ENCODE results near the gene APOBEC2.

Gene APOBEC2

DNA sequence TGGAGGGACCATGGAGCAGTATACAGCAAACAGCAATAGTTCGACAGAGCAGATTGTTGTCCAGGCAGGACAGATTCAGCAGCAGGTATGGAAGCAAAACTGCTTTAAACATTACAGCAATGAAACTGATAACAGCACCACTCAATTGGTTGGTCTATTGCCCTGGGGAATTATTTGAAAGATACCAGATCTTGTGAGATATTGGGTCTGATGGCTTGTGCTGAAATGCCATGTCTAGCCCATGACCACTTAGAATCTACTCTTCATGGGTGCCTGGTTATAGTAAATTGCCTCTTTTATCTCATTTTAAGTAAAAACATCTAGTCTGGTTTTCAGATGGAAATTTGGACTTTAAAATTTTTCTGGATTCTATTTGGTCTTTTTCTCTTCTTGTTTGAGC lies 26.1 kb downstream of the APOBEC2 start:
- FAIRE-seq, result no peak
- DNase-seq (ENCODE audit: insufficient read length, low spot score), result no peak

DNA sequence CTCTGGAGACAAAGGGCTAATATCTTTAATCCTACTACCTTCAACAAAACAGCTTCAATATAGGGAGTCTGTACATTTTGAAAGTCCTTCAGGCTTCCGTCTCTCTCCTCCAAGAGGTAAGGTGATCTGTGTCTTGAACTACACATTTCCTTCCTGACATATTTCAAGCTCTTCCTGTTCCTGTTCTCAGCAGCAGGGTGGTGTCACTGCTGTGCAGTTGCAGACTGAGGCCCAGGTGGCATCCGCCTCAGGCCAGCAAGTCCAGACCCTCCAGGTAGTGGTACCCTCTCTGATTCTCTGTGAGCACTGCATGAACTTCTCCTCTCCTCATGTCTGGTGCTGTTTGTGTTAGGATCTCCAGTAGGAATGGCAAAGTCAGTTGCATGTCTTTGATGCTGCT lies 27.6 kb downstream of the APOBEC2 start:
- no peak for DNase-seq (ENCODE audit: insufficient read length, low spot score)
- FAIRE-seq, result no peak

DNA sequence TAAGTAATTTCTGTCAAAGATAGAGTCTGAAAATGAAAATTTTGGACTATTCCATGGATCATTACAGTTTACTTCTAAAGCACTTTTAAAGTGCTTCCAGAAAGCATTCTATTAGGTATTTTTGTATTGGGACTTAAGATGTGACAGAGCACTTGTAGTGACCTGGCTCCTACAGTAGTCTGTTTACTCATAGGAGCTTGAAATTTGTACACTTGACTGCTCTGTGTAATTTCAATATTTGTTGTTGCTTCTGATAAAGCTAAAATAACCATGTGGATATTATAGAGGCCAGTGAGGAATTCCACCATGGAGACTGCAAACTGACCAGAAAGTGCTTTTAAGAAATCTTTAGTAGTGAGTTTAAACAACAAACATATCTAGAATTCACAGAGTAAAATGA lies 30.1 kb downstream of the APOBEC2 start:
- FAIRE-seq, result no peak

DNA sequence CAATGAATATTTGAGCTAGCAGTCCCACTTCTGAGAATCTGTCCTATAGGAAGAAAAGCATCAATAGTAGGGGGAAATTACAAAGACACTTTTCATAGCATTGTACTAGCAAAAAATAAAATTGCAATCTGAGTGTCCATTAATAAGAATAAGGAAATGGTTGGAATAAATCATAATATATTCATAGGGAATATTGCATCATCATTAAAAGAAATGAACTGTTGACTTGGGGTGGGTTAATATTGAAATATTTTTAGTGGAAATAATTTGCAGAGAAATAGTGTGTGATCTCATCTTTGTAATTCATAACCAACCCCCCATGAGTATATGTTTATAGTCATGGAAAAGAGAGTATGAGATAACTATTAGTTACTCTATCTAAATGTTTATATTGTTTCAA lies 32.2 kb downstream of the APOBEC2 start:
- DNase-seq (ENCODE audit: insufficient read length, low spot score), result no peak
- no peak for FAIRE-seq

More for the DNA sequence above, 30.1 kb downstream of the APOBEC2 start:
- DNase-seq (ENCODE audit: insufficient read length, low spot score), result no peak

DNA sequence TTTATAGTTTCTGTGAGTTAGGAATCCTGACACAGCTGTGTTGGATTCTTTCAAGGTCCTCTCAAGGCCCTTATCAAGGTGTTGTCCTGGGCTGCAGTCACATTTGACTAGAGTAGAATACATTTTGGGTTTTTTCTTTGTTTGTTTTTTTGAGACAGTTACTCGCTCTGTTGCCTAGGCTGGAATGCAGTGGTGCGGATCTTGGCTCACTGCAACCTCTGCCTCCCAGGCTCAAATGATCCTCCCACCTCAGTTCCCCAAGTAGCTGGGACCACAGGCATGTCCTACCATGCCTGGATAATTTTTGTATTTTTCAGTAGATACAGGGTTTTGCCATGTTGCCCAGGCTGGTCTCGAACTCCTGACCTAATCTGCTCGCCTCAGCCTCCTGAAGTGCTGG lies 35.4 kb downstream of the APOBEC2 start:
- FAIRE-seq (no peak), DNase-seq (ENCODE audit: insufficient read length, low spot score) (no peak)

DNA sequence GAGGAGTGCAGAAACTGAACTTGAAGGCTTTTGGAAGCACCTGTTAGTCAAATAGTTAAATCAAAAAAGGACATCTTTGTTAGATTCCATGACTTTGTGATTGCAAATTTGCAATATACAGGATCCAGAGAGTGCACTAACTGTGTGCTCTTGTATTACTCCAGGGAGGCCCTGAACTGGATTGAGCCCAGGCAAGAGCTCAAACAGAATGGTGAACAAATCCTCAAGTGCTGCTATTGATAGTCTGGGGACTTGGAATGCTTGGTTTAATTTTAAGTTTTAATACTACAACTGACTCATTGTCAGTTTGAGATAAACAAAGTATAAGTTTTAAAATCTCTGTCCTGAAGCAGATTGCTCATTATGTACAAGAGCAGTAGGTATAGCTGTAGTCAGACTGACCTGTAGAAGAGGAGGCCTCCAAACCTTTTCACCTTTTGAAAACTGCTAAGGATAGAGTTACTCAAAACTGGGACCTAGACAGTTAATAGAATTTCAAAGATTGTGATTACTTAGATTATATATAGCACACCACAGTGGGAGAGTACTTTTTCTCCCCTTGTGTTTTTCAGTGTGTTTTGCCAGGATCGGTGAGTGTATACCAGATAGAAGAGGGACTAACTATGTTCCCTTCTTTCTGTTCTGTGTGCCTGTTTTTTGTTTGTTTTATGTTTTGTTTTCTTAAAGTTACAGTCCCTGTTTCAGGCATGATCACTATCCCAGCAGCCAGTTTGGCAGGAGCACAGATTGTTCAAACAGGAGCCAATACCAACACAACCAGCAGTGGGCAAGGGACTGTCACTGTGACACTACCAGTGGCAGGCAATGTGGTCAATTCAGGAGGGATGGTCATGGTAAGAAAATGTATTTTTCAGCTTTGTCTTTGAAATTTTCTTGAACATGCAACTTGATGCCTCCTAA lies 38.1 kb downstream of the APOBEC2 start:
- FAIRE-seq (no peak), DNase-seq (ENCODE audit: insufficient read length, low spot score) (no peak)

DNA sequence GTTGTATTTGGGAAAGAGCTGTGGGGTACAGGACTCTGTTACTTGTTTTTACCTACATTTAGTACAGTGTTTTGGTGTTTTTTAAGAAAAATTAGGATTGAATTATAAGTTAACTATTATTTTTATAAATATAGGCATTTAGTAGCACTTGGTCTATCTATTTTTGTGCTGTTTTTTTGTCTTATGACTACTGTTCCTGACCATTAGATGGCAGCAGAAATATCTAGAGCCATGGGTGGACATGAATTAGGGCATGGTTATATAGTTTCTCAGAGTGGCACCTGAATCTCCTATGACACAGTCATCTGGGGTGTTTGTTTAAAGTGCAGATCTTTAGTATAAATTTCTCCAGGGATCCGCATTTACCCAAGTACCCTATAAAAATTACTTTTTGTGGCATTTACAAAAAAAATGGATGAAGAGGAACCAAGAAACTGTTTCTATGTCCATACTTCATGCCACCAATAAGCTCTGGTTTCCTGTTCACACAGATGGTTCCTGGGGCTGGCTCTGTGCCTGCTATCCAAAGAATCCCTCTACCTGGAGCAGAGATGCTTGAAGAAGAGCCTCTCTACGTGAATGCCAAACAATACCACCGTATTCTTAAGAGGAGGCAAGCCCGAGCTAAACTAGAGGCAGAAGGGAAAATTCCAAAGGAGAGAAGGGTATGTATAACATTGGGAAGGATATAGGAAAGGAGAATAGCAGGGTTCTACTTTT lies 39.6 kb downstream of the APOBEC2 start:
- no peak for DNase-seq (ENCODE audit: insufficient read length, low spot score)

DNA sequence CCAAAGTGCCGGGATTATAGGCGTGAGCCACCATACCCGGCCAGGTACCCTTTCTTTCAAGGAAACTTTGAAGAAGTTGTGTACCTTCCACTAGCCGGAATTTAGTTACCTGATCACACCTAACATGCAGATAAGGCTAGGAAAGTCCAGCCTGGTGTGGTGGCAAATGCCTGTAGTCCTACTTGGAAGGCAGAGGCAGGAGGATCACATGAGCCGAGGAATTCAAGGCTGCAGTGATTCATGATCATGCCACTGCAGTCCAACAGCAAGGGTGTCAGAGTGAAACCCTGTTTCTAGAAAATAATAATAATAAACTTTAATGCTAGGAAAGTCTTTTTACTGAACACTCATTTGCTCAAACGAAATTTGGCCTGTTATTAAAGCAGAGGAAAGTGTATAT lies 40.7 kb downstream of the APOBEC2 start:
- FAIRE-seq (no peak), DNase-seq (ENCODE audit: insufficient read length, low spot score) (no peak)

More for the DNA sequence above, 39.6 kb downstream of the APOBEC2 start:
- no peak for FAIRE-seq

DNA sequence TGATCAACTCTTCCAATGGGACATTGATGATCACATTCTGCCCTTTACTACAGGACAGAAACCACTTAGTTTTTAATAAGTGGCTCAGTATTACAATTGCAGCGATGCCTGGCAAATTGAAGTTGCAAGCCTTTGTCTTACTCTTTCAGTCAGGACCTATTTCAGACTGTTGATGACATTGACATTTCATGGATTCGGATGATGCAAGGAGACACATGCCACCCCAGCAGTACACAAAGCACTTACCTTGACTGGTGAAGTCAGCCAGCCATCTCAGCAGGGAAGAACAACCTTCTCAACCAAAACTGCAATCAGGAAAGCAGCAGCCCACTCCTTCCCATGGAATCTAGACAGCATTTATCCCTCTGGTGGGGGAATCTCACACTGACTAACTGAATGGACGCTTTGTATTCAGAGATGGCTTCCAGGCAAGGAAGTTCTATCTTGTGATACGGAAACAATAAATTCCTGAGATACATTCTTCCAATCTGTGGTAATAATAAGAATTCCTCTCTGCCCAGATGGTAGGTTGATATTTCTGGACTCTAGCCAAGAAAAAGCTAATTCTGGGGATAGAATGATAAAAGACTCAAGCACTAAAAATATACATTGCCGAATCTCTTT lies 44.6 kb downstream of the APOBEC2 start:
- no peak for DNase-seq (ENCODE audit: insufficient read length, low spot score)
- FAIRE-seq, result no peak

DNA sequence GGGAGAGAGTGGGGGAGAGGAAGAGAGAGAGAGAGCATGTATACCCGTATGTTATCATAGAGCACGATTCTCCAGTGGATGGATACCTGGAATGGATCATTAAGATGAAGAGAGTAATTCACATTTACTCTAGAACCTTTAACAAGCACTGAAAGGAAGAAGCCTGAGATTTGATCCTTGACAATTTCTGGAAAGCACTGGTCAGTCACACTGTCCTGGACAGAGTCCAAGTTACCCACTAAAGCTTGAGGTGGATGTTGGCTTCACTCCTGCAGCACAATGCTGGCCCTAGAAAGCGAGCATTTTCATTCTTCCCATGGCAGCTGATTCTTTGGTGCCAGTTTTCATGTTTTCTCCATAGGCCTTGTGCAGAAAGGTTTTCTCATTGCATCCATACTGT lies 45.4 kb downstream of the APOBEC2 start:
- no peak for FAIRE-seq

DNA sequence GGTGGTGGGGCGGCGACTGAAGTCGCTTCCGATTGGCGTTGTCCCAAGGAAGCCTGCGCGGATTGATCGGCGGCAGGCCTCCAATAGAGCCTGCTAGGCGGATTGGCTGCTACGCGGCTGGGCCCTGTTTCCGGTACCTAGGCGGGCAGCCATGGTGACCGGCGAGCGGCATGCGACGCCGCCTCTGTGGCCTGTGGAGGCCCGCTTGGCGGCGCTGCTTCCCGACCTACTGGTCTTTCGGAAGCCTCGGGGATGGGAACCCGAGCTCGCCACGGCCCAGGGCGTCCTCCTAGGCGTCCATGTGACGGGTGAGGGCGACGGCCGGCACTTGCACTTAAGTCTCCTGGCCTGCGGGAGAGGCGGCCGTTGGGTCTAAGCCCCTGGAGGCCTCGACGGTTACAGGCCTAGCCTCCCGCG lies 47.9 kb downstream of the APOBEC2 start:
- FAIRE-seq, result no peak
- DNase-seq (ENCODE audit: insufficient read length, low spot score), result no peak

More for the DNA sequence above, 45.4 kb downstream of the APOBEC2 start:
- no peak for DNase-seq (ENCODE audit: insufficient read length, low spot score)

DNA sequence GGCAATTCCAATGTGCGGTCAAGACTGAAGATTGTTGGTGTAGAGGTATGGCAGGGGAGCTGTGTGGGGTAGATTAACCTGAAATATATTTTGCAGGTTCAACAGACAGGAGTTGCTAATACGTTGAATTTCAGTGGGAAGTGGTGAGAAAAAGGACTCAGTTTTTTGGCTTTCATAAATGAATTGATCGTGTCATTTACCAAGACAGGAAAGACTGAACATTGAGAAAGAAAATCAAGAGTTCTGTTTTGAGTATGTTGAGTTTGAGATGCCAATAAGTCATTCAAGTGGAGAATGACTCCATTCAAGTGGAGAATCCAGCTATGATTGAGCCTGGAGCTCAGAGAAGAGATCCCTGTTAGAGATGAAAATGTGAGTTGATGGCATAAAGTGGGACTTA lies 50.8 kb downstream of the APOBEC2 start:
- FAIRE-seq (no peak), DNase-seq (ENCODE audit: insufficient read length, low spot score) (no peak)

DNA sequence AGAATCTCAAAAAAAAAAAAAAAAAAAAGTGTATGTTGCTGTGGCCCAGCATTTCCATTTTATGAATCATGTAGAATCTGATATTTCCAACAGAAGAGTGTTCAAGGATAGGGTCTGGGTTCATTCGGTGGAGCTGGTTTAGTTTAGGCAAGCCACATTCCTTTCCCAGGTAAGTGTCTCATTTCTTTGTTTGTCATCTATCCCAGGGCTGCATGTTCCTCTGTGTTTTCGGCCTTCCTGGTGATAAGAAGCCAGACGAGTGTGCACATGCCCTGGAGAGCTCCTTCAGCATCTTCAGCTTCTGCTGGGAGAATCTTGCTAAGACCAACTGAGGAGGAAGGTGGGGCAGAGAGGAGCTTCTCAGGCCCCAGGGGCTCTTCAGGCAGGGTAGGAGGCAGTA lies 58.0 kb downstream of the APOBEC2 start:
- FAIRE-seq (no peak), DNase-seq (ENCODE audit: insufficient read length, low spot score) (no peak)

Data from GM19239 (cell line).